ENCODE results near the gene ATP6AP2. TPM values are rescaled to one million over a fixed set of nuclear protein-coding genes. Genes with fewer than 3 reads are reported as not detected.

Gene ATP6AP2
- polyA plus RNA-seq, 1 donor (not counting 4 experiments of a cell fraction or from before 2014, with no cell fraction given), result 176 TPM

DNA sequence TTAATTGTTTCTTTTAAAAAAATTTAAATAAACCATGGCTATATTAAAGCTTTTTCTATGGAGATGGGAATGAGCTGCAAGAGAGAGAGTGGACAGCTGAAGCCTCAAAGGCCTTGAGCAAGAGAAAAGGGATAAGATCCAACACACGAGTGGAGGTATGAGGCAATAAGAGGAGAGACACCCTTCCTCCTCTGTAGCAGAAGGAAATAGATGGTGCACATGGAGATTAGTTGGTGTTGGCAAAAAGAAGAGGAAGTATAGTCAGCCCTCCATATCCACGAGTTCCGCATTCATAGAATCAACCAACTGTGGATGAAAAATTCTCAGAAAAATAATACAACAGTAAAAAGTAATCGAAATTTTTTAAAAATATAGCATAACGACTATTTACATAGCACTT is 63.4 kb downstream of the ATP6AP2 start:
- Histone ChIP-seq H3K9ac (ENCODE audit: control insufficient read depth, extremely low read depth, insufficient read depth, low read length) (peak overlapping the region; percentile 2), H3K27me3 (ENCODE audit: control insufficient read depth, extremely low read depth, insufficient read depth, low read length) (no peaks in the 10 kb centered on the region), H3K9me3 (ENCODE audit: control insufficient read depth, low read depth, low read length) (no peaks in the 10 kb centered on the region), H4K20me1 (ENCODE audit: control insufficient read depth, extremely low read depth, insufficient read depth, low read length) (peaks cover 4% of the 10 kb centered on the region), H3K36me3 (ENCODE audit: control insufficient read depth in 2 of 2, extremely low read depth in 1 of 2, insufficient read depth in 2 of 2, low read length in 2 of 2) (peaks cover 2 to 11% of the 10 kb centered on the region in 2 experiments), H3K4me1 (ENCODE audit: control insufficient read depth, extremely low read depth, insufficient read depth, low read length) (peaks cover 15% of the 10 kb centered on the region), H3K4me3 (ENCODE audit: control insufficient read depth in 2 of 3, extremely low read depth in 1 of 3, insufficient read depth in 2 of 3, low read depth in 1 of 3, low read length in 3 of 3) (peak overlapping the region in 2 of 3 experiments; percentile 28 to 62), H2AFZ (ENCODE audit: control insufficient read depth, low read length) (no peak overlapping the region), H3K27ac (ENCODE audit: control insufficient read depth, insufficient read depth, low read length) (no peak overlapping the region), H3K9me1 (ENCODE audit: control insufficient read depth, extremely low read depth, insufficient read depth, low read length) (no peaks in the 10 kb centered on the region), H3K79me2 (ENCODE audit: control insufficient read depth, insufficient read depth, low read length) (peaks cover 68% of the 10 kb centered on the region), H3K4me2 (ENCODE audit: control insufficient read depth, extremely low read depth, insufficient read depth, low read depth, low read length) (peak overlapping the region; percentile 86)
- no peak for TF ChIP-seq EZH2 (IDR thresholded peaks at IDR 0.05; ENCODE audit: low read length)
- TF ChIP-seq, protein P1, sequence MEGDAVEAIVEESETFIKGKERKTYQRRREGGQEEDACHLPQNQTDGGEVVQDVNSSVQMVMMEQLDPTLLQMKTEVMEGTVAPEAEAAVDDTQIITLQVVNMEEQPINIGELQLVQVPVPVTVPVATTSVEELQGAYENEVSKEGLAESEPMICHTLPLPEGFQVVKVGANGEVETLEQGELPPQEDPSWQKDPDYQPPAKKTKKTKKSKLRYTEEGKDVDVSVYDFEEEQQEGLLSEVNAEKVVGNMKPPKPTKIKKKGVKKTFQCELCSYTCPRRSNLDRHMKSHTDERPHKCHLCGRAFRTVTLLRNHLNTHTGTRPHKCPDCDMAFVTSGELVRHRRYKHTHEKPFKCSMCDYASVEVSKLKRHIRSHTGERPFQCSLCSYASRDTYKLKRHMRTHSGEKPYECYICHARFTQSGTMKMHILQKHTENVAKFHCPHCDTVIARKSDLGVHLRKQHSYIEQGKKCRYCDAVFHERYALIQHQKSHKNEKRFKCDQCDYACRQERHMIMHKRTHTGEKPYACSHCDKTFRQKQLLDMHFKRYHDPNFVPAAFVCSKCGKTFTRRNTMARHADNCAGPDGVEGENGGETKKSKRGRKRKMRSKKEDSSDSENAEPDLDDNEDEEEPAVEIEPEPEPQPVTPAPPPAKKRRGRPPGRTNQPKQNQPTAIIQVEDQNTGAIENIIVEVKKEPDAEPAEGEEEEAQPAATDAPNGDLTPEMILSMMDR (optimal IDR thresholded peaks at IDR 0.05 in 1 of 3, IDR thresholded peaks at IDR 0.05 in 1 of 3, conservative IDR thresholded peaks at IDR 0.05 in 1 of 3; ENCODE audit: extremely low read depth in 1 of 3, insufficient read depth in 2 of 3, low read length in 3 of 3), result no peak
- FAIRE-seq (no peak), DNase-seq (ENCODE audit: low read depth, low spot score) (no peak)
- dilution Hi-C loops (cut with MboI; ENCODE audit: extremely low pct_ligation_motif_present, low sequenced_read_pairs), result no loop called here

DNA sequence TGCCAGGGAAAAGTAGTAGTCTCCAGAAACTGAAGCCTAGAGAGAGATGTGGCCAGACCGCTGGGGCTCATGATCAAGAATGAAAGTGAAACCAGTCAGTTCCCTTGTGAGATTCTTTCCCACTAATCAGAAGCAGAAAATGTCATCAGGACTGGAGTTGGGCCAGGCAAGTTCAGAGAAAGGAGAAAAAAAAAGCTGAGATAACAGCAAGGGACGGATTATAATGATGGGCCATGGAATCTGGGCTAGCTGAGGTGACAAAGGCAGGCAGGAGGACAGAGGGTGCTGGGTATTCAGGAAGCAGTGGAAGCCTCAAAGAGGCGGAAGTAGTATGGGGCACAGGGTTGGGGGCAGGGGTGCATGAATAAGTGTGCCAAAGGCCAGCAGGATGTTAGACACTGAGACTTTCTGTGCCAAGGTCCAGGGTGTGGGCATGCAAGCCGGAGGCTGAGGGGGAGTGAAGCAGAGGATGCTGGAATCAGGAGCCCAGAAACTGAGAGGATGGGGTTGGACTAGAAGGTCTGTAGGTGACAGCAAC is 64.1 kb downstream of the ATP6AP2 start:
- Histone ChIP-seq H3K4me2 (ENCODE audit: control insufficient read depth, extremely low read depth, insufficient read depth, low read depth, low read length) (peak overlapping the region; percentile 86), H3K27ac (ENCODE audit: control insufficient read depth, insufficient read depth, low read length) (peak overlapping the region; percentile 58), H4K20me1 (ENCODE audit: control insufficient read depth, extremely low read depth, insufficient read depth, low read length) (peaks cover 4% of the 10 kb centered on the region), H3K9me3 (ENCODE audit: control insufficient read depth, low read depth, low read length) (no peaks in the 10 kb centered on the region), H2AFZ (ENCODE audit: control insufficient read depth, low read length) (no peak overlapping the region), H3K79me2 (ENCODE audit: control insufficient read depth, insufficient read depth, low read length) (peaks cover 63% of the 10 kb centered on the region), H3K36me3 (ENCODE audit: control insufficient read depth in 2 of 2, extremely low read depth in 1 of 2, insufficient read depth in 2 of 2, low read length in 2 of 2) (peaks cover 2 to 7% of the 10 kb centered on the region in 2 experiments), H3K27me3 (ENCODE audit: control insufficient read depth, extremely low read depth, insufficient read depth, low read length) (no peaks in the 10 kb centered on the region), H3K9me1 (ENCODE audit: control insufficient read depth, extremely low read depth, insufficient read depth, low read length) (no peaks in the 10 kb centered on the region), H3K4me3 (ENCODE audit: control insufficient read depth in 2 of 3, extremely low read depth in 1 of 3, insufficient read depth in 2 of 3, low read depth in 1 of 3, low read length in 3 of 3) (peak overlapping the region; percentile 28 to 62 (median 59)), H3K9ac (ENCODE audit: control insufficient read depth, extremely low read depth, insufficient read depth, low read length) (peak overlapping the region; percentile 36), H3K4me1 (ENCODE audit: control insufficient read depth, extremely low read depth, insufficient read depth, low read length) (peaks cover 15% of the 10 kb centered on the region)
- TF ChIP-seq, protein P1 (optimal IDR thresholded peaks at IDR 0.05 in 1 of 3, IDR thresholded peaks at IDR 0.05 in 1 of 3, conservative IDR thresholded peaks at IDR 0.05 in 1 of 3; ENCODE audit: extremely low read depth in 1 of 3, insufficient read depth in 2 of 3, low read length in 3 of 3), result no peak
- no peak for TF ChIP-seq EZH2 (IDR thresholded peaks at IDR 0.05; ENCODE audit: low read length)
- no peak for FAIRE-seq
- DNase-seq (ENCODE audit: low read depth, low spot score), result no peak
- dilution Hi-C loops (cut with MboI; ENCODE audit: extremely low pct_ligation_motif_present, low sequenced_read_pairs), result no loop called here
